SH-SY5Y (cell line): ENCODE data around the gene L1TD1.

Experiments used
- GATA2 ChIP-seq: IDR thresholded peaks from 2 replicates; pipeline ENCODE4 v1.6.1; 2011; ENCODE audit warnings: mild to moderate bottlenecking, low read depth, low read length
- GATA3 ChIP-seq: IDR thresholded peaks from 2 replicates; pipeline ENCODE4 v1.6.1; 2011; ENCODE audit warnings: low read depth, mild to moderate bottlenecking, low read length, moderate library complexity

GRCh38 chr1:62209931-62210595 lies 15.4 kb downstream of the L1TD1 start:
- TF ChIP-seq GATA3, result no peak
- no peak for TF ChIP-seq GATA2
